Neural crest cell (in vitro differentiated cells): ENCODE results near the gene B3GAT2. TPM values are rescaled to one million over a fixed set of nuclear protein-coding genes. Genes with fewer than 3 reads are reported as not detected.

Experiments
- DNase-seq: peaks from one replicate; pipeline ENCODE4 v3.0.0; 2021; ENCODE audit warnings: low read depth, mixed read lengths, low spot score
- H3K27ac Mint-ChIP-seq: one replicate; pipeline ENCODE4 v1.8.0; 2021; ENCODE audit warnings: mild to moderate bottlenecking, mixed read lengths; ENCODE audit not compliant: unreplicated experiment
- H3K27me3 Mint-ChIP-seq: 2 replicates; pipeline ENCODE4 v1.8.0; 2021; ENCODE audit warnings: low read depth, mild to moderate bottlenecking, mixed read lengths
- H3K36me3 Mint-ChIP-seq: 2 replicates; pipeline ENCODE4 v1.8.0; 2021; ENCODE audit warnings: low read depth, mild to moderate bottlenecking, mixed read lengths
- H3K4me1 Mint-ChIP-seq: 2 replicates; pipeline ENCODE4 v1.8.0; 2021; ENCODE audit warnings: mixed read lengths
- H3K4me3 Mint-ChIP-seq: one replicate; pipeline ENCODE4 v1.8.0; 2021; ENCODE audit warnings: mild to moderate bottlenecking, mixed read lengths
- H3K9me3 Mint-ChIP-seq: 2 replicates; pipeline ENCODE4 v1.8.0; 2021; ENCODE audit warnings: mixed read lengths
- total RNA-seq: library from RNA; stranded (reverse); gene quantifications from 2 replicates; pipeline ENCODE4 v1.2.1, GENCODE V29; 2021
- TF ChIP-seq, protein P1 (sequence below): fragments of 200-600 bp; sonication (generic); conservative IDR thresholded peaks from 2 replicates; pipeline ENCODE4 v1.5.0; 2021; ENCODE audit warnings: antibody characterized with exemption, mild to moderate bottlenecking

Gene B3GAT2
- total RNA-seq, 1 donor from 2014 or later, result 1.2 TPM

DNA sequence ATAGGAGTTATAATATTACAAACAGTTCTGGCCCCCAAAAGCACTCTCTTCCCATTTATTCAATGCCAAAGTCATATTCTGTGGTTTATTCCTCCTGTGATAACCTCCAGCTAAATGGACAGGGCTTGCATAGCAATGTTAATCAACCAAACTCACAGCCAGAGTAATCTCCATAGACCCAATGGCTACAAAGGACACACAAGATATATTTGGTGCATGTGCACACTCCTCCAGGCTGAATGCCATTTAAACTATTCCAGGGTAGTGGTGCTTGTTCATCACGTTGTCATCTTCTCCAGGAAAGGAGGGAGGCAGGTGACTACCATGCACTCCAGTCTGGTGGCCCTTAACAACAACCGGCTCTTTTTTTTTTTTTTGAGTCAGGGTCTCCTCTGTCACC, 56.8 kb downstream of the B3GAT2 start:
- no peaks in the 10 kb centered on the region for H3K36me3 Mint-ChIP-seq
- H3K27ac Mint-ChIP-seq, result no peak overlapping the region
- DNase-seq, result no peak
- H3K4me1 Mint-ChIP-seq, result no peaks in the 10 kb centered on the region
- no peak overlapping the region for H3K4me3 Mint-ChIP-seq
- TF ChIP-seq, protein P1, sequence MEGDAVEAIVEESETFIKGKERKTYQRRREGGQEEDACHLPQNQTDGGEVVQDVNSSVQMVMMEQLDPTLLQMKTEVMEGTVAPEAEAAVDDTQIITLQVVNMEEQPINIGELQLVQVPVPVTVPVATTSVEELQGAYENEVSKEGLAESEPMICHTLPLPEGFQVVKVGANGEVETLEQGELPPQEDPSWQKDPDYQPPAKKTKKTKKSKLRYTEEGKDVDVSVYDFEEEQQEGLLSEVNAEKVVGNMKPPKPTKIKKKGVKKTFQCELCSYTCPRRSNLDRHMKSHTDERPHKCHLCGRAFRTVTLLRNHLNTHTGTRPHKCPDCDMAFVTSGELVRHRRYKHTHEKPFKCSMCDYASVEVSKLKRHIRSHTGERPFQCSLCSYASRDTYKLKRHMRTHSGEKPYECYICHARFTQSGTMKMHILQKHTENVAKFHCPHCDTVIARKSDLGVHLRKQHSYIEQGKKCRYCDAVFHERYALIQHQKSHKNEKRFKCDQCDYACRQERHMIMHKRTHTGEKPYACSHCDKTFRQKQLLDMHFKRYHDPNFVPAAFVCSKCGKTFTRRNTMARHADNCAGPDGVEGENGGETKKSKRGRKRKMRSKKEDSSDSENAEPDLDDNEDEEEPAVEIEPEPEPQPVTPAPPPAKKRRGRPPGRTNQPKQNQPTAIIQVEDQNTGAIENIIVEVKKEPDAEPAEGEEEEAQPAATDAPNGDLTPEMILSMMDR, result no peak
- H3K9me3 Mint-ChIP-seq, result no peaks in the 10 kb centered on the region
- H3K27me3 Mint-ChIP-seq, result no peaks in the 10 kb centered on the region

DNA sequence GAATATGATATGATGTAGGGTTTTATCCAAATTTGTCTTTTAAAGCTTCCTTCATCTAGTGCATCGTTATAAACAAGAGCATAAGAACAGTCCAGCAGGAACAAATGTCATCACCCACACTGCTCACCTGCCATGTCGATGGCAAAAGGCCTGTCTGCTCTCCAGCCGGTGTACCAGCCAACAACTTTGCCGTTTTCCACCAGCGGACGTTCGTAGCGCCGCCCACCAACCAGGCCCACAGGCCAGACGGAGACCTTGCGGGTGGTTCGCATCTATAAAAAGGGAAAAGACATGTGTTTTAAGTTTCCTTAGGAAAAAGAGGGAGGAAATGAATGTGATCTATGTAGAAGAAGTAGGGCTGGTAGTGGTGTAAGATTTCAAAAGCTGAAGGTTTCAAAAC, 62.9 kb downstream of the B3GAT2 start:
- H3K9me3 Mint-ChIP-seq, result no peaks in the 10 kb centered on the region
- DNase-seq, result no peak
- no peak overlapping the region for H3K4me3 Mint-ChIP-seq
- no peaks in the 10 kb centered on the region for H3K27me3 Mint-ChIP-seq
- H3K36me3 Mint-ChIP-seq, result no peaks in the 10 kb centered on the region
- H3K27ac Mint-ChIP-seq, result peak overlapping the region; percentile 50
- no peaks in the 10 kb centered on the region for H3K4me1 Mint-ChIP-seq
- TF ChIP-seq, protein P1, result no peak

GRCh38 chr6:70889270-70889669, 67.6 kb downstream of the B3GAT2 start:
- TF ChIP-seq, protein P1, result no peak
- H3K4me1 Mint-ChIP-seq, result no peaks in the 10 kb centered on the region
- H3K9me3 Mint-ChIP-seq, result no peaks in the 10 kb centered on the region
- DNase-seq, result no peak
- no peak overlapping the region for H3K4me3 Mint-ChIP-seq
- peak overlapping the region; percentile 4 for H3K27ac Mint-ChIP-seq
- H3K36me3 Mint-ChIP-seq, result no peaks in the 10 kb centered on the region
- no peaks in the 10 kb centered on the region for H3K27me3 Mint-ChIP-seq

- H3K4me3 Mint-ChIP-seq, result no peak overlapping the region
- no peak for DNase-seq
- H3K27me3 Mint-ChIP-seq, result no peaks in the 10 kb centered on the region
- H3K36me3 Mint-ChIP-seq, result no peaks in the 10 kb centered on the region
- no peaks in the 10 kb centered on the region for H3K4me1 Mint-ChIP-seq
- H3K9me3 Mint-ChIP-seq, result no peaks in the 10 kb centered on the region
- no peak overlapping the region for H3K27ac Mint-ChIP-seq
- TF ChIP-seq, protein P1, result no peak
Observed at GRCh38 chr6:70886661-70887060, 70.2 kb downstream of the B3GAT2 start.

DNA sequence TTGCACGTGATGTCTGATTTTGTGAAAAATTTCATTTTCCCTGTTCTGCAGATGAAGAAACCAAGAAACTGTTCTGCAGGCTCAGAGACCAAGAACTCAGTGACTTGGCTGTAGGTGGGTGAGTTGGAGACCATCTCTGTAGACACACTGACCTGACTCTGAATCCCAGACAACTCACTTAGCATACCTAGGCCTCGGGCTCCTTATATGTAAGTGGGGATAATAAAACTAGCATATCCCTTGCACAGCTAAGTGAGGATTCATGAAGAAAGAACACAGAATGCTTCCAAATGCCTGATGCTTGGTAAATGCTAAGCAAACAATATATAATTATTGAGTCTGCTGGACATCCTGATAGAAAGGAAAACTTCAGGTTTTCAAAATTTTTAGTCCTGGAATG, 70.8 kb downstream of the B3GAT2 start:
- Mint-ChIP-seq H3K27ac (no peak overlapping the region), H3K9me3 (no peaks in the 10 kb centered on the region), H3K27me3 (no peaks in the 10 kb centered on the region), H3K4me1 (no peaks in the 10 kb centered on the region), H3K4me3 (no peak overlapping the region), H3K36me3 (no peaks in the 10 kb centered on the region)
- TF ChIP-seq, protein P1, result no peak
- no peak for DNase-seq
